H9 (cell line): Measurements from ENCODE around the gene CYB5R3. TPM values are rescaled to one million over a fixed set of nuclear protein-coding genes. Genes with fewer than 3 reads are reported as not detected.

Experiments used
- DNase-seq: peaks from one replicate; pipeline ENCODE4 v3.0.0-alpha.2; 2017
- H2AFZ ChIP-seq: one replicate; pipeline ENCODE4 v1.6.1; 2013; ENCODE audit warnings: mild to moderate bottlenecking, low read length, control low read depth, moderate library complexity
- H2AK5ac ChIP-seq: 2 replicates; pipeline ENCODE4 v1.6.1; 2013; ENCODE audit warnings: low read length, control low read depth, mixed read lengths; ENCODE audit not compliant: insufficient read length
- H2BK120ac ChIP-seq: one replicate; pipeline ENCODE4 v1.6.1; 2013; ENCODE audit warnings: low read depth, mild to moderate bottlenecking, low read length, control low read depth, inconsistent platforms; ENCODE audit not compliant: poor library complexity, severe bottlenecking
- H2BK12ac ChIP-seq: 2 replicates; pipeline ENCODE4 v1.6.1; 2013; ENCODE audit warnings: low read length, control low read depth, mixed read lengths, low read depth; ENCODE audit not compliant: insufficient read length
- H2BK15ac ChIP-seq: 2 replicates; pipeline ENCODE4 v1.6.1; 2013; ENCODE audit warnings: low read depth, low read length, control low read depth
- H2BK20ac ChIP-seq: one replicate; pipeline ENCODE4 v1.6.1; 2013; ENCODE audit warnings: low read depth, mild to moderate bottlenecking, low read length, control low read depth, inconsistent platforms; ENCODE audit not compliant: poor library complexity, severe bottlenecking
- H2BK5ac ChIP-seq: 2 replicates; pipeline ENCODE4 v1.6.1; 2013; ENCODE audit warnings: low read length, control low read depth, mixed read lengths; ENCODE audit not compliant: insufficient read length
- H3K14ac ChIP-seq: 2 replicates; pipeline ENCODE4 v1.6.1; 2013; ENCODE audit warnings: low read length, control low read depth; ENCODE audit not compliant: insufficient read depth
- H3K18ac ChIP-seq: 2 replicates; pipeline ENCODE4 v1.6.1; 2013; ENCODE audit warnings: low read depth, mild to moderate bottlenecking, mixed read lengths, low read length, control low read depth; ENCODE audit not compliant: insufficient read length
- H3K23ac ChIP-seq: 2 replicates; pipeline ENCODE4 v1.6.1; 2013; ENCODE audit warnings: low read length, control low read depth, mixed read lengths, low read depth; ENCODE audit not compliant: insufficient read length
- H3K23me2 ChIP-seq: 2 replicates; pipeline ENCODE4 v1.6.1; 2013; ENCODE audit warnings: low read depth, mild to moderate bottlenecking, mixed read lengths, low read length, control low read depth; ENCODE audit not compliant: insufficient read length, poor library complexity, severe bottlenecking
- H3K27ac ChIP-seq: 2 replicates; pipeline ENCODE4 v1.5.1; 2013; ENCODE audit warnings: low read length, control low read depth, mixed read lengths, low read depth; ENCODE audit not compliant: insufficient read length
- H3K27me3 ChIP-seq: 2 replicates; pipeline ENCODE4 v1.6.1; 2013; ENCODE audit warnings: low read length, control low read depth, inconsistent platforms; ENCODE audit not compliant: insufficient read depth
- H3K4ac ChIP-seq: 2 replicates; pipeline ENCODE4 v1.6.1; 2013; ENCODE audit warnings: low read depth, mild to moderate bottlenecking, control low read depth, inconsistent platforms, low read length, moderate library complexity
- H3K4me1 ChIP-seq: 2 replicates; pipeline ENCODE4 v1.6.1; 2013; ENCODE audit warnings: low read length, control low read depth, inconsistent platforms; ENCODE audit not compliant: insufficient read depth
- H3K4me2 ChIP-seq: 2 replicates; pipeline ENCODE4 v1.6.1; 2013; ENCODE audit warnings: low read length, control low read depth, mixed read lengths; ENCODE audit not compliant: insufficient read length, insufficient read depth
- H3K56ac ChIP-seq: 2 replicates; pipeline ENCODE4 v1.6.1; 2013; ENCODE audit warnings: low read depth, mild to moderate bottlenecking, mixed read lengths, low read length, control low read depth; ENCODE audit not compliant: insufficient read length
- H3K79me1 ChIP-seq: 2 replicates; pipeline ENCODE4 v1.6.1; 2013; ENCODE audit warnings: low read depth, mild to moderate bottlenecking, moderate library complexity, low read length, control low read depth, inconsistent platforms; ENCODE audit not compliant: insufficient read depth, poor library complexity, severe bottlenecking
- H3K79me2 ChIP-seq: 2 replicates; pipeline ENCODE4 v1.6.1; 2013; ENCODE audit warnings: low read length, control low read depth, inconsistent platforms; ENCODE audit not compliant: insufficient read depth
- H3K9ac ChIP-seq: 2 replicates; pipeline ENCODE4 v1.6.1; 2013; ENCODE audit warnings: low read length, control low read depth, mixed read lengths; ENCODE audit not compliant: insufficient read length; ENCODE audit errors: extremely low read depth
- H3K9me3 ChIP-seq: one replicate; pipeline ENCODE4 v1.6.1; 2013; ENCODE audit warnings: low read depth, low read length, inconsistent platforms; ENCODE audit not compliant: control insufficient read depth
- H3T11ph ChIP-seq: one replicate; pipeline ENCODE4 v1.6.1; 2013; ENCODE audit warnings: mild to moderate bottlenecking, low read length, control low read depth, inconsistent platforms
- H4K20me1 ChIP-seq: one replicate; pipeline ENCODE4 v1.6.1; 2013; ENCODE audit not compliant: control insufficient read depth, insufficient read length, insufficient read depth
- H4K5ac ChIP-seq: 2 replicates; pipeline ENCODE4 v1.6.1; 2013; ENCODE audit warnings: low read depth, mild to moderate bottlenecking, mixed read lengths, low read length, control low read depth; ENCODE audit not compliant: insufficient read length
- H4K8ac ChIP-seq: replicated peaks from 2 replicates; pipeline ENCODE4 v1.6.1; 2013; ENCODE audit warnings: low read length, control low read depth, mixed read lengths, low read depth; ENCODE audit not compliant: insufficient read length
- H4K91ac ChIP-seq: 2 replicates; pipeline ENCODE4 v1.6.1; 2013; ENCODE audit warnings: low read depth, mild to moderate bottlenecking, moderate library complexity, mixed read lengths, low read length, control low read depth; ENCODE audit not compliant: insufficient read length
- H3K27ac Mint-ChIP-seq, 3 experiments: 2 replicates in 2 of 3; 3 replicates in 1 of 3; pipeline ENCODE4 v1.8.0; 2020 to 2021; ENCODE audit warnings: mixed read lengths in 3 of 3, mild to moderate bottlenecking in 1 of 3, moderate library complexity in 1 of 3
- H3K27me3 Mint-ChIP-seq: 2 replicates; pipeline ENCODE4 v1.8.0; 2021; ENCODE audit warnings: low read depth, mild to moderate bottlenecking, moderate library complexity, mixed read lengths
- H3K36me3 Mint-ChIP-seq, 3 experiments: 2 replicates in 2 of 3; 3 replicates in 1 of 3; pipeline ENCODE4 v1.8.0; 2020 to 2021; ENCODE audit warnings: low read depth in 3 of 3, mixed read lengths in 3 of 3; ENCODE audit not compliant: insufficient read depth in 1 of 3
- H3K4me1 Mint-ChIP-seq, 2 experiments: 2 replicates each; pipeline ENCODE4 v1.8.0; 2020; ENCODE audit warnings: mixed read lengths in 2 of 2
- H3K4me3 Mint-ChIP-seq, 2 experiments: 2 replicates in 1 of 2; 3 replicates in 1 of 2; pipeline ENCODE4 v1.8.0; 2020 to 2021; ENCODE audit warnings: mild to moderate bottlenecking in 2 of 2, mixed read lengths in 2 of 2, moderate library complexity in 1 of 2
- H3K9me3 Mint-ChIP-seq, 2 experiments: 2 replicates in 1 of 2; 3 replicates in 1 of 2; pipeline ENCODE4 v1.8.0; 2020; ENCODE audit warnings: mild to moderate bottlenecking in 2 of 2, mixed read lengths in 2 of 2, moderate library complexity in 1 of 2
- WGBS: extraction: QIAGEN DNeasy Blood & Tissue Kit; methylation state at CpG from one replicate; pipeline ENCODE4 v1.1.7; 2013; ENCODE audit warnings: missing lambda C conversion rate, low lambda C conversion rate, mixed read lengths; ENCODE audit not compliant: insufficient read length; ENCODE audit errors: extremely low coverage; 5-methylcytosine and 5-hydroxymethylcytosine counted together
- total RNA-seq: library from RNA; stranded (reverse); gene quantifications from 2 replicates; pipeline ENCODE4 v1.2.1, GENCODE V29; 2021
- TF ChIP-seq, protein P1 (sequence below): fragments of 200-600 bp; sonication (generic); conservative IDR thresholded peaks from 3 replicates; pipeline ENCODE4 v1.8.0; 2021; ENCODE audit warnings: antibody characterized with exemption, mild to moderate bottlenecking

CYB5R3 gene
- total RNA-seq, 1 experiment from 2014 or later = 97.4 TPM

DNA sequence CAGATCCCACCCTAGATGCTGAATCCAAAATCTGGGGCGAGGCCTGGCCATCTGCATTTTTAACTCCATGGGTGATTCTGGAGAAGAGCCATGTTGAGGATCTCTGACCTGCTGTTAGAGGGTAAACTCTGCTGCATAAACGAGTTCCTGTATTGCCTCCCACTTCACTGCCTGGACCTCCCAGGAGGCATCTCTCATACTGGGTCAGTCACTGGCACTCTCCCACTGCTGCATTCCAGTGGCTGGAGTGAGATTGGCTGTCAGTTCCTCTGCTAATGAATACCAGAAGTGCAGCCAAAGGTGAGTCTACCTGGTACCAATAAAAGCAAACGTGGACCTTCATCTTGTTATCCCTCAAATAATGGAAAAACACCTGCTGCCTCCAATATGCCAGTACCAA is 44.8 kb downstream of the CYB5R3 start:
- Histone ChIP-seq H3K14ac (no peak overlapping the region), H3K4me2 (no peak overlapping the region), H2BK20ac (no peak overlapping the region), H4K20me1 (no peaks in the 10 kb centered on the region), H3K27ac (no peak overlapping the region), H2BK12ac (no peak overlapping the region), H3K27me3 (no peaks in the 10 kb centered on the region), H2AK5ac (no peak overlapping the region), H3K79me2 (peaks cover 24% of the 10 kb centered on the region; the same call in 1 of the 2 replicates), H2BK5ac (no peak overlapping the region), H4K5ac (no peak overlapping the region), H3K4me1 (peaks cover 2% of the 10 kb centered on the region; the same call in 1 of the 2 replicates), H3K9me3 (no peaks in the 10 kb centered on the region), H3K18ac (no peak overlapping the region), H2BK15ac (no peak overlapping the region), H4K8ac (no peak overlapping the region), H3K4ac (no peak overlapping the region), H3K23me2 (no peaks in the 10 kb centered on the region), H2BK120ac (no peak overlapping the region), H4K91ac (no peak overlapping the region), H3T11ph (no peak overlapping the region), H3K23ac (no peak overlapping the region), H3K9ac (no peak overlapping the region), H3K56ac (no peak overlapping the region), H2AFZ (no peak overlapping the region), H3K79me1 (peaks cover 18% of the 10 kb centered on the region)
- Mint-ChIP-seq H3K4me3 (no peak overlapping the region), H3K9me3 (peaks cover 7 to 19% of the 10 kb centered on the region in 2 experiments; a peak in 4 of 5 replicates), H3K4me1 (peaks cover 10 to 14% of the 10 kb centered on the region in 2 experiments), H3K36me3 (peaks cover 47 to 86% (median 79%) of the 10 kb centered on the region in 3 experiments), H3K27me3 (no peaks in the 10 kb centered on the region), H3K27ac (no peak overlapping the region)
- WGBS = no CpG with 5 or more reads among the region's 3 CpGs
- TF ChIP-seq, protein P1, sequence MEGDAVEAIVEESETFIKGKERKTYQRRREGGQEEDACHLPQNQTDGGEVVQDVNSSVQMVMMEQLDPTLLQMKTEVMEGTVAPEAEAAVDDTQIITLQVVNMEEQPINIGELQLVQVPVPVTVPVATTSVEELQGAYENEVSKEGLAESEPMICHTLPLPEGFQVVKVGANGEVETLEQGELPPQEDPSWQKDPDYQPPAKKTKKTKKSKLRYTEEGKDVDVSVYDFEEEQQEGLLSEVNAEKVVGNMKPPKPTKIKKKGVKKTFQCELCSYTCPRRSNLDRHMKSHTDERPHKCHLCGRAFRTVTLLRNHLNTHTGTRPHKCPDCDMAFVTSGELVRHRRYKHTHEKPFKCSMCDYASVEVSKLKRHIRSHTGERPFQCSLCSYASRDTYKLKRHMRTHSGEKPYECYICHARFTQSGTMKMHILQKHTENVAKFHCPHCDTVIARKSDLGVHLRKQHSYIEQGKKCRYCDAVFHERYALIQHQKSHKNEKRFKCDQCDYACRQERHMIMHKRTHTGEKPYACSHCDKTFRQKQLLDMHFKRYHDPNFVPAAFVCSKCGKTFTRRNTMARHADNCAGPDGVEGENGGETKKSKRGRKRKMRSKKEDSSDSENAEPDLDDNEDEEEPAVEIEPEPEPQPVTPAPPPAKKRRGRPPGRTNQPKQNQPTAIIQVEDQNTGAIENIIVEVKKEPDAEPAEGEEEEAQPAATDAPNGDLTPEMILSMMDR = no peak
- no peak for DNase-seq
